Choroid plexus epithelial cell (primary cell): ENCODE results near the gene MECR.
A peak's percentile ranks its signal among the peaks of the same experiment; 100 is the strongest.

Source experiments
- DNase-seq: peaks from one replicate; pipeline ENCODE4 v3.0.0-alpha.2; 2010; ENCODE audit warnings: low read depth
- H3K4me3 ChIP-seq: 2 replicates; pipeline ENCODE4 v1.5.1; 2011; ENCODE audit warnings: low read depth, mild to moderate bottlenecking, control low read depth, low read length, moderate library complexity
- TF ChIP-seq, protein P1 (sequence below): conservative IDR thresholded peaks from 2 replicates; pipeline ENCODE4 v1.5.1; 2011; ENCODE audit warnings: low read depth, mild to moderate bottlenecking, control low read depth, inconsistent platforms, low read length, moderate library complexity

Gene MECR

DNA sequence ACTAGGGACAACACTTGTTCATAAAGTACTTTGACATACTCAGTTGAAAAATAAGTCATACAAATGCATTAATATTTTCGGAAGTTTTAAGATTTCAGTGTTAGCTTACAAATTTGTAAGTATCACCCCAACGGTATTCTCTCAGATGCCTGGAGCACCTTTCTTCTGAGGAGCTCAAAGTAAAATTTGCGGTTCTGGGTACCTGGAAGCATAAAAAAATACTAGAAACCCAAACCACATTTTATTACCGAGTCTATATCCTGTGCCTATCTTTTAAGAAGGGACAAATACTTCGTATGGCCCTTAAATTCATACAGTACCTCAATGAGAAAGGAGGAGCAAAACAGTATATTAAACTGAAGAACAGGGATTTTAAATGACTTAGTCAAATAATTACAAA lies 59.2 kb downstream of the MECR start:
- no peak for DNase-seq
- H3K4me3 ChIP-seq: no peak overlapping the region
- TF ChIP-seq, protein P1, sequence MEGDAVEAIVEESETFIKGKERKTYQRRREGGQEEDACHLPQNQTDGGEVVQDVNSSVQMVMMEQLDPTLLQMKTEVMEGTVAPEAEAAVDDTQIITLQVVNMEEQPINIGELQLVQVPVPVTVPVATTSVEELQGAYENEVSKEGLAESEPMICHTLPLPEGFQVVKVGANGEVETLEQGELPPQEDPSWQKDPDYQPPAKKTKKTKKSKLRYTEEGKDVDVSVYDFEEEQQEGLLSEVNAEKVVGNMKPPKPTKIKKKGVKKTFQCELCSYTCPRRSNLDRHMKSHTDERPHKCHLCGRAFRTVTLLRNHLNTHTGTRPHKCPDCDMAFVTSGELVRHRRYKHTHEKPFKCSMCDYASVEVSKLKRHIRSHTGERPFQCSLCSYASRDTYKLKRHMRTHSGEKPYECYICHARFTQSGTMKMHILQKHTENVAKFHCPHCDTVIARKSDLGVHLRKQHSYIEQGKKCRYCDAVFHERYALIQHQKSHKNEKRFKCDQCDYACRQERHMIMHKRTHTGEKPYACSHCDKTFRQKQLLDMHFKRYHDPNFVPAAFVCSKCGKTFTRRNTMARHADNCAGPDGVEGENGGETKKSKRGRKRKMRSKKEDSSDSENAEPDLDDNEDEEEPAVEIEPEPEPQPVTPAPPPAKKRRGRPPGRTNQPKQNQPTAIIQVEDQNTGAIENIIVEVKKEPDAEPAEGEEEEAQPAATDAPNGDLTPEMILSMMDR: no peak

DNA sequence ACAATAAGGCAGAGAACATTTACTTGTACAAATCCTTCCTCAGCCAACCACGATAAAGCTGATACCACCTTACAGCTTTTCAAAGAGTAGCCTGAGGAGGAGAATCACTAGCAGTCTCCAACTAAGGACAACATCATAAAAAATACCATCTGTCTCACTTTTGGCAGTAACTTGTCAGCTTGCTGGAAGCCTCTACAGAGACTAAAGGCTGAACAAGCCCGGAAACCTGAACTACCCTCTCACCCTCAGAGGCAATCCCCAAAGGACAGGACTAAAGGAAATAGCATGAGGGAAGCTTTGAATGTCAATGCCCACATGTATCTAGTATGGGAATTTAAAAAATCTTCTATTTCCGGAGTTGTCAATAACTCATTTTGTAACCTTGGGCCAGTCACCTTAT lies 59.6 kb downstream of the MECR start:
- peak; percentile 55 for DNase-seq

DNA sequence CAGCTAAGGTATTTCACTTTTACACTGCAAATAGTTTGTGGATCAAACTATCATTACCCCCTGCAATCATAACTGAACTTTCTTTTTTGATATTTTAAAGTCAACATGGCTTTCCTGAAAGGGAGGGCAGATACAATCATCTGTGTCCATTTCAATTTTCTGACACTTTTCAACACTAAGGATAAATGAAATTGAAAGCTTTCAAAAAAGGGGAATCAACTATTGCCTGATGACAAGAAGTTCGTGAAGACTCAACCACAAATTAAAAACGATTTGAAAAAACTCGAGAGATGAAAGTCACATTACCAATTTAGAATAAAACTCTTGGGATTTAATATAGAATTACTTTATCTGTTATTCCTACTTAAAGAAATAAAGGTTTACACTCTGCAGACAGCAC lies 60.8 kb downstream of the MECR start:
- TF ChIP-seq, protein P1: no peak
- DNase-seq: no peak
- H3K4me3 ChIP-seq: no peak overlapping the region

More for the DNA sequence above, 59.6 kb downstream of the MECR start:
- H3K4me3 ChIP-seq: no peak overlapping the region
- TF ChIP-seq, protein P1: no peak

DNA sequence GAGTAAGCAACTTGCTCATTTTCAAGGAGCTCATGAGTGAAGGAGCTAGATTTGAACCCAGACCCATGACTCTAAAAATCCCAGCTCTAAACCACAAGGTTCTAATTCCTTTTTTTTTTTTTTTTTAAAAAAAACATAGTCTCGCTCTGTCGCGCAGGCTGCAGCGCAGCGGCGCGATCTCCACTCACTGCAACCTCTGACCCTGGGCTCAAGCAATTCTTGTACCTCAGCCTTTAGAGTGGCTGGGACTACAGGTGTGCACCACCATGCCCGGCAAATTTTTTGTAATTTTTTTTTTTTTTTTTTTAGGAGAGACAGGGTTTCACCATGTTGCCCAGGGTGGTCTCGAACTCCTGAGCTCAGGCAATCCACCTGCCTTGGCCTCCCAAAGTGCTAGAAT lies 62.8 kb downstream of the MECR start:
- DNase-seq: no peak
- TF ChIP-seq, protein P1: no peak
- no peak overlapping the region for H3K4me3 ChIP-seq

DNA sequence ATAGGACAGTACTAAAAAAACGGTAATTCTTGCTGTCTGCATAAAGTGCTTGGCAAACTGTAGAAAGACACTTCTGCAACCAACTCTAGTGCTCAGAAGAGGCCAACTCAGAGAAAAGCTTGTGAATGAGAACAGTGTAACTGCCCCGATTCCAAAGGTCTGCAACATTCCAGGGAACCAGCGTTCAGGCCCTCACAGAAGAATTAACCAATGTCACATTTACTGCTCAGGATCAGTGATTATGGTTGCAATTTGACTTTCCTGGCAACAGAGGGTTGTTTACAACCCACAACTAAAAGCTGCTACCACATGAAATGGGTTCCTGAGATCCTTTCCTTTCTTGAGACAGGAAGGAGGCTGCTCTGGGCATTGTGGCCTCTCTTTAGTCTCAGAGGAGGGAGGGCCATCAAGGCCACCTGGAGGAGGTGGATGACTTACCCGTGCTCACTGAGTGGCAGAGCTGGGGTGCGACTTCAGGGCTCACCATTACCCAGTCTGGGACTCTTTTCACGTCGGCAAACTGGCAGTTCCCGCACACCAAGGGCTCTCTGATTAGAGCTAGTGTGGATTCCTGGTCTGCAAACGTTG lies 64.3 kb downstream of the MECR start:
- no peak overlapping the region for H3K4me3 ChIP-seq
- TF ChIP-seq, protein P1: no peak
- no peak for DNase-seq

DNA sequence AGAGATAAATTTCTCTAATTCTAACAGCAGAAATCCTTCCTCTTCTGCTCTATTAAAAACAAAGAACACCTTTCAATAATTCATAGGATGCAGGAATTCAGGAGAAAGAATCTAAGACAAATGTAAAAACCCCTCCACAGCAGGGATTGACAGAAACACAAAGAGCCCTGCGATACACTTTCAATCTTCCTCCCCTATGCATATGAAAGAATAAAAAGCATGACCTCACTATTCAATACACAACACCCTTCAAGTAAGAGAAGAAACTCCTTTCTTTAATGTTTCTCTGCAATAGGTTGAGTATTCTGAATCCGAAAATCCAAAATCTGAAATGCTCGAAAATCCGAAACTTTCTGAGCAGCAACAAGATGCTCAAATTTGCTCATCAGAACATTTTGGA lies 66.1 kb downstream of the MECR start:
- H3K4me3 ChIP-seq: no peak overlapping the region
- no peak for DNase-seq
- TF ChIP-seq, protein P1: no peak

DNA sequence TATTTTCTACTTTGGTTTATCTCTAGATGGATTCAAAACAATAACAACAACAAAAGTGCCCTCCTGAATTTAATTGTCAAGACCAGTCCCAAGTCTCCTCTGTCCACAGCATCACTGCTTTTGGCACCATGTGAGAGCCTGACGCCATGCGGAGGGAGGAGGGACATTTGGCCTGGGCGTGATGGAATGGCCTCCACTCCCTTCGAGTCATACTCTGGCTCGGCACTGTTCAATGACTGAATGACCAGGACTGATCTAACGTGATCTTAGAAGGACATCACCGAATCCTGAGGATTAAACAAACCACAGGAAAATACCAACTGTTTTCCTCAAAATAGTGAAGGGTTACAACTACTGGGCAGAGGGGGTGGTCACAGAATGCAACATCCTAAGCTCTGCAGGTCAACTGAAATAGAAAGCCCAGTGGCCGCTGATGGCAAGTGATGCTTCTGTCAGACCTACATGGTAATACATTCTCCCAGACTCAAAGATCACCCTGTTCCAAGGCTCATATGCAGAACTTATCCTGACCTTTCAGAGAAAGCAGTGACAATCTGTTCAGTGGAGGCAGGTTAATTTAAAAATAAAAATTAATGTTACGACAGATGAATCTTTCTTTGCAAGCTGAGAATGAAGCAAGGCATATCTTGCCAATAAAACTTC lies 68.1 kb downstream of the MECR start:
- H3K4me3 ChIP-seq: no peak overlapping the region
- no peak for DNase-seq
- TF ChIP-seq, protein P1: no peak
